Esophagus squamous epithelium (tissue), 4 donors: ENCODE data around the gene ARHGEF17.

Source experiments
- POLR2A ChIP-seq, 4 donors: fragments of 450-650 bp; IDR thresholded peaks; one replicate each; pipeline ENCODE4 v1.6.1; 2017; ENCODE audit warnings: antibody characterized with exemption in 4 of 4, mild to moderate bottlenecking in 4 of 4, moderate library complexity in 3 of 4
- TF ChIP-seq, protein P1 (sequence below), 6 experiments: fragments of 450-650 bp in 4 of 6; fragments of 200-600 bp in 2 of 6; sonication (generic) in 2 of 6; IDR thresholded peaks; one replicate each; pipeline ENCODE4 v1.5.1; 2016 to 2019; ENCODE audit warnings: antibody characterized with exemption in 6 of 6, mild to moderate bottlenecking in 4 of 6, moderate library complexity in 4 of 6

GRCh38 chr11:73406619-73407018 is 98.5 kb downstream of the ARHGEF17 start:
- TF ChIP-seq, protein P1, sequence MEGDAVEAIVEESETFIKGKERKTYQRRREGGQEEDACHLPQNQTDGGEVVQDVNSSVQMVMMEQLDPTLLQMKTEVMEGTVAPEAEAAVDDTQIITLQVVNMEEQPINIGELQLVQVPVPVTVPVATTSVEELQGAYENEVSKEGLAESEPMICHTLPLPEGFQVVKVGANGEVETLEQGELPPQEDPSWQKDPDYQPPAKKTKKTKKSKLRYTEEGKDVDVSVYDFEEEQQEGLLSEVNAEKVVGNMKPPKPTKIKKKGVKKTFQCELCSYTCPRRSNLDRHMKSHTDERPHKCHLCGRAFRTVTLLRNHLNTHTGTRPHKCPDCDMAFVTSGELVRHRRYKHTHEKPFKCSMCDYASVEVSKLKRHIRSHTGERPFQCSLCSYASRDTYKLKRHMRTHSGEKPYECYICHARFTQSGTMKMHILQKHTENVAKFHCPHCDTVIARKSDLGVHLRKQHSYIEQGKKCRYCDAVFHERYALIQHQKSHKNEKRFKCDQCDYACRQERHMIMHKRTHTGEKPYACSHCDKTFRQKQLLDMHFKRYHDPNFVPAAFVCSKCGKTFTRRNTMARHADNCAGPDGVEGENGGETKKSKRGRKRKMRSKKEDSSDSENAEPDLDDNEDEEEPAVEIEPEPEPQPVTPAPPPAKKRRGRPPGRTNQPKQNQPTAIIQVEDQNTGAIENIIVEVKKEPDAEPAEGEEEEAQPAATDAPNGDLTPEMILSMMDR (IDR thresholded peaks at IDR 0.05) = no peak
- no peak for TF ChIP-seq POLR2A (IDR thresholded peaks at IDR 0.05)
